OCI-LY3 (cell line): ENCODE results near the gene PPP1R37.

Experiments
- CTCF ChIP-seq: fragments of 200-600, 300-600 bp; sonication (generic); IDR thresholded peaks from 2 replicates; pipeline ENCODE4 v1.5.1; 2014; ENCODE audit warnings: antibody characterized with exemption, low read length, low read depth
- EZH2phosphoT487 ChIP-seq: fragments of 200-600 bp; shearing (Covaris generic); IDR thresholded peaks from 2 replicates; pipeline ENCODE4 v1.6.1; 2018; ENCODE audit warnings: antibody characterized with exemption, mixed run types, low read depth

DNA sequence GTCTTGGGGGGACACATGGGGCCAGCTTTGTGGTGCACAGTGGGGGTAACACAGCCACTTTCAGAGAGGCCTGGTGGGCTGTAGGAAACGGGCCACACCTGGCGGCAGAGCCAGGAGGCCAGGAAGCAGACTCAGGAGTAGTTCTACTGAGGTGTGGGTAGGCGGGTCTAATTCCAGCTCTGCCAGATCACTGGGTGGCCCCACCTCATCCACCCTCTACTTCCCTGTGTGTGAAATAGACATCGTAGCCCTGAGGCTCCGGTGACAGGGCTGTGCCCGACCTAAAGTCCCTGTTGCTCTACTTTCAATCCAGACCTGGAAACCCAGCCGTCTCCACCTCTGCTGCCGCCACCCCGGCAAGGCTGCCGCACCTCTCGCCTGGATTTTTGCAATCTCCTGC, 63.8 kb downstream of the PPP1R37 start:
- TF ChIP-seq CTCF (no peak), EZH2phosphoT487 (no peak)
